SK-N-SH (cell line): Measurements from ENCODE around the gene TACC2. TPM values are rescaled to one million over a fixed set of nuclear protein-coding genes. Genes with fewer than 3 reads are reported as not detected.

Experiments used
- CTCF ChIA-PET: fragments of 300-600, 350-600 bp; formaldehyde crosslinking; extraction: SDS; loops from one replicate; lab custom pipeline; 2021; lab: Yijun Ruan, JAX
- POLR2A ChIA-PET: fragments of 350-600 bp; sonication (Branson Sonifier 250); formaldehyde crosslinking; extraction: SDS; loops from one replicate; lab custom pipeline; 2020; ENCODE audit warnings: antibody characterized with exemption, inconsistent platforms; lab: Yijun Ruan, JAX
- DNase-seq: peaks from one replicate; pipeline ENCODE4 v3.0.0; 2012
- H2AFZ ChIP-seq: fragments of 200-600 bp; sonication (generic); 2 replicates; pipeline ENCODE4 v1.8.1; 2016; ENCODE audit warnings: antibody characterized with exemption, mild to moderate bottlenecking, low read depth
- H3F3A ChIP-seq: fragments of 200-600 bp; sonication (generic); replicated peaks from 2 replicates; pipeline ENCODE3; 2016; ENCODE audit warnings: antibody characterized with exemption, mild to moderate bottlenecking; ENCODE audit not compliant: insufficient read depth
- H3K27ac ChIP-seq, 2 experiments: fragments of 200-500 bp in 1 of 2; fragments of 200-600 bp in 1 of 2; sonication (Bioruptor generic) in 1 of 2; sonication (generic), shearing (Covaris generic) in 1 of 2; 2 replicates each; pipeline versions ENCODE4 v1.5.1 to v1.6.1; 2014 to 2016; ENCODE audit warnings: low read depth in 2 of 2, inconsistent platforms in 1 of 2, low read length in 1 of 2, mild to moderate bottlenecking in 1 of 2, mixed read lengths in 1 of 2
- H3K27me3 ChIP-seq: fragments of 200-600 bp; sonication (generic), shearing (Covaris generic); 2 replicates; pipeline ENCODE4 v1.6.1; 2016; ENCODE audit warnings: mixed run types; ENCODE audit not compliant: insufficient read depth
- H3K36me3 ChIP-seq, 2 experiments: fragments of 200-500 bp in 1 of 2; fragments of 200-600 bp in 1 of 2; sonication (Bioruptor generic) in 1 of 2; sonication (generic) in 1 of 2; replicated peaks in 1 of 2; 2 replicates each; pipeline versions ENCODE3 to v1.5.1; 2014 to 2016; ENCODE audit warnings: low read length in 1 of 2, mild to moderate bottlenecking in 1 of 2; ENCODE audit not compliant: insufficient read depth in 2 of 2, control insufficient read depth in 1 of 2
- H3K4me1 ChIP-seq, 2 experiments: fragments of 200-500 bp in 1 of 2; fragments of 200-600 bp in 1 of 2; sonication (Bioruptor generic) in 1 of 2; sonication (generic), shearing (Covaris generic) in 1 of 2; 2 replicates each; pipeline versions ENCODE4 v1.5.1 to v1.6.1; 2014 to 2016; ENCODE audit warnings: low read depth in 1 of 2, low read length in 1 of 2, mixed run types in 1 of 2; ENCODE audit not compliant: insufficient read depth in 2 of 2, control insufficient read depth in 1 of 2
- H3K4me2 ChIP-seq: fragments of 200-600 bp; sonication (generic), shearing (Covaris generic); 2 replicates; pipeline ENCODE4 v1.6.1; 2017; ENCODE audit warnings: mixed run types
- H3K4me3 ChIP-seq, 2 experiments: fragments of 200-500 bp in 1 of 2; fragments of 200-600 bp in 1 of 2; sonication (Bioruptor generic) in 1 of 2; sonication (generic), shearing (Covaris generic) in 1 of 2; 2 replicates each; pipeline versions ENCODE4 v1.5.1 to v1.8.1; 2014 to 2016; ENCODE audit warnings: low read depth in 2 of 2, inconsistent platforms in 1 of 2, low read length in 1 of 2, mild to moderate bottlenecking in 1 of 2, mixed read lengths in 1 of 2, moderate library complexity in 1 of 2
- H3K79me2 ChIP-seq: fragments of 200-600 bp; sonication (generic); 2 replicates; pipeline ENCODE4 v1.8.1; 2017; ENCODE audit warnings: mild to moderate bottlenecking; ENCODE audit not compliant: insufficient read depth
- H3K9ac ChIP-seq: fragments of 200-600 bp; sonication (generic); 2 replicates; pipeline ENCODE4 v1.6.1; 2017; ENCODE audit warnings: mixed run types
- H3K9me2 ChIP-seq: fragments of 200-600 bp; sonication (generic); 2 replicates; pipeline ENCODE4 v1.6.1; 2017; ENCODE audit warnings: mixed run types
- H3K9me3 ChIP-seq: fragments of 200-600 bp; sonication (generic); 2 replicates; pipeline ENCODE4 v1.6.1; 2017; ENCODE audit warnings: mixed run types, mild to moderate bottlenecking, moderate library complexity
- H4K20me1 ChIP-seq: fragments of 200-600 bp; sonication (generic); 2 replicates; pipeline ENCODE4 v1.6.1; 2017; ENCODE audit warnings: mild to moderate bottlenecking, mixed run types; ENCODE audit not compliant: insufficient read depth
- FOXJ3 ChIP-seq: sonication (generic); formaldehyde crosslinking; IDR thresholded peaks from 2 replicates; pipeline ENCODE4 v1.5.1; 2020; ENCODE audit warnings: mild to moderate bottlenecking, missing genetic modification reagents
- FOXM1 ChIP-seq: IDR thresholded peaks from 2 replicates; pipeline ENCODE4 v1.4.0; 2012; ENCODE audit warnings: low read depth, mild to moderate bottlenecking
- GABPA ChIP-seq: IDR thresholded peaks from 2 replicates; pipeline ENCODE4 v1.4.0; 2012; ENCODE audit warnings: low read depth, mild to moderate bottlenecking
- JUND ChIP-seq: IDR thresholded peaks from 2 replicates; pipeline ENCODE4 v1.4.0; 2012
- MXI1 ChIP-seq: IDR thresholded peaks from 2 replicates; pipeline ENCODE4 v1.6.1; 2012; ENCODE audit warnings: mild to moderate bottlenecking, low read depth, low read length, improper control_type of control experiment
- WGBS: methylation state at CpG from one replicate; pipeline ENCODE4 v1.1.6; 2017; ENCODE audit warnings: low lambda C conversion rate; 5-methylcytosine and 5-hydroxymethylcytosine counted together
- polyA plus RNA-seq, 3 experiments: library from polyadenylated mRNA; depleted of rRNA; stranded (reverse); fragments of >200 nt; gene quantifications; 2 replicates each; pipeline ENCODE4 v1.2.3, GENCODE V29; 2012
- TF ChIP-seq, protein P1 (sequence below): IDR thresholded peaks from 2 replicates; pipeline ENCODE4 v1.4.0; 2012; ENCODE audit warnings: low read depth, borderline replicate concordance
- TF ChIP-seq, protein P2 (sequence below): IDR thresholded peaks from 2 replicates; pipeline ENCODE4 v1.6.1; 2012; ENCODE audit warnings: mild to moderate bottlenecking, low read depth, low read length, moderate library complexity
- TF ChIP-seq, protein P3 (sequence below): IDR thresholded peaks from 2 replicates; pipeline ENCODE4 v1.4.0; 2012; ENCODE audit warnings: low read depth, borderline replicate concordance

Gene TACC2
- polyA plus RNA-seq, 1 of the 3 experiments (the other 2 are of a cell fraction): 8.8 TPM

DNA sequence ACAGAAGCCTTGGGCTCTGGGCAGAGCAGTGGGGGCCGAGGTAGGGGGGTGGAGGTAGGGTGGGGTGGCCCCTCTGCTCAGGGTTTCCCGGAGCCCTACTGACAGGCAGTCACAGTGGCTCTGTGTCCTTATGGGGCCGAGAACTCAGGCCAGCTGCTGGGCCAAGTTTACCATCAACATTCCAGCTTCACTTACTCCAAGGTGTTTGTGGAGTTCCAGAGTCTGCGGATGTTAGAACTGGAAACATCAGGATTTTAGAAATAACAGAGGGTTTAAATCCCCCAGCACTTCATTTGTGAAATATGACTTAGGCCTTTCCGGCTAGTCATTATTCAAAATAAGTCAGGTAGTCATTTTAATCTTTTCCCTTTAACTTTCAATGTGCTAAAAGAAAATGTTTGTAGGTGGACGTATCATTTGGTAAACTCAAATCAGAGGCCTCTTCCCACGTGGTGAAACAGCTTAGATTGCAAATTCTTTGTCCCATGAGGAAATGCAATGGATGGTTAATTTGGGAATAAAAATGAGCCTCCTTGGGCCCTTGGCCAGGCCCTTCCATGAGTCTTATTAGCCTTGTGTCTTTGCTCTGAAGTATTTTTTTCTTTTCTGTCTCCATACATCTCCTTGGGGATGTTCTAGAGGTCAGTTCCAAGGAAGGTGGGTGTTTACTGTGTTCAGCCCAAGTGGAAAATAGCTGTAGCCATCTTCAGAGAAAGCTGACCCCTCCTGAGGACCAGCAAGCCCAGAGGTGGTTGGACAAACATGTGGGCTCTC is 182.5 kb downstream of the TACC2 start:
- Histone ChIP-seq H4K20me1 (no peaks in the 10 kb centered on the region), H3F3A (no peaks in the 10 kb centered on the region), H3K27me3 (no peaks in the 10 kb centered on the region), H2AFZ (no peak overlapping the region), H3K4me2 (no peak overlapping the region), H3K9me3 (no peaks in the 10 kb centered on the region), H3K36me3 (no peaks in the 10 kb centered on the region), H3K4me1 (peaks cover 0 to 47% of the 10 kb centered on the region in 2 experiments; a peak in 1 of 4 replicates), H3K79me2 (no peaks in the 10 kb centered on the region), H3K9ac (no peak overlapping the region), H3K27ac (no peak overlapping the region), H3K9me2 (no peaks in the 10 kb centered on the region), H3K4me3 (no peak overlapping the region)
- no peak for DNase-seq
- 88% methylated on average over 6 of the region's 7 CpGs for whole genome bisulfite sequencing
- POLR2A ChIA-PET: interaction anchor here (1.9 kb wide), 1 partner anchor 31 kb away, joined by 7 read pairs; no protein-coding TSS in a partner anchor
- CTCF ChIA-PET: interaction anchor here (1.1 to 1.9 kb wide), 4 partner anchors 29 to 244 kb away, joined by 3 to 7 read pairs (median 3); no protein-coding TSS in a partner anchor
- TF ChIP-seq, protein P1, sequence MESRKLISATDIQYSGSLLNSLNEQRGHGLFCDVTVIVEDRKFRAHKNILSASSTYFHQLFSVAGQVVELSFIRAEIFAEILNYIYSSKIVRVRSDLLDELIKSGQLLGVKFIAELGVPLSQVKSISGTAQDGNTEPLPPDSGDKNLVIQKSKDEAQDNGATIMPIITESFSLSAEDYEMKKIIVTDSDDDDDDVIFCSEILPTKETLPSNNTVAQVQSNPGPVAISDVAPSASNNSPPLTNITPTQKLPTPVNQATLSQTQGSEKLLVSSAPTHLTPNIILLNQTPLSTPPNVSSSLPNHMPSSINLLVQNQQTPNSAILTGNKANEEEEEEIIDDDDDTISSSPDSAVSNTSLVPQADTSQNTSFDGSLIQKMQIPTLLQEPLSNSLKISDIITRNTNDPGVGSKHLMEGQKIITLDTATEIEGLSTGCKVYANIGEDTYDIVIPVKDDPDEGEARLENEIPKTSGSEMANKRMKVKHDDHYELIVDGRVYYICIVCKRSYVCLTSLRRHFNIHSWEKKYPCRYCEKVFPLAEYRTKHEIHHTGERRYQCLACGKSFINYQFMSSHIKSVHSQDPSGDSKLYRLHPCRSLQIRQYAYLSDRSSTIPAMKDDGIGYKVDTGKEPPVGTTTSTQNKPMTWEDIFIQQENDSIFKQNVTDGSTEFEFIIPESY: no peak
- TF ChIP-seq, protein P2, sequence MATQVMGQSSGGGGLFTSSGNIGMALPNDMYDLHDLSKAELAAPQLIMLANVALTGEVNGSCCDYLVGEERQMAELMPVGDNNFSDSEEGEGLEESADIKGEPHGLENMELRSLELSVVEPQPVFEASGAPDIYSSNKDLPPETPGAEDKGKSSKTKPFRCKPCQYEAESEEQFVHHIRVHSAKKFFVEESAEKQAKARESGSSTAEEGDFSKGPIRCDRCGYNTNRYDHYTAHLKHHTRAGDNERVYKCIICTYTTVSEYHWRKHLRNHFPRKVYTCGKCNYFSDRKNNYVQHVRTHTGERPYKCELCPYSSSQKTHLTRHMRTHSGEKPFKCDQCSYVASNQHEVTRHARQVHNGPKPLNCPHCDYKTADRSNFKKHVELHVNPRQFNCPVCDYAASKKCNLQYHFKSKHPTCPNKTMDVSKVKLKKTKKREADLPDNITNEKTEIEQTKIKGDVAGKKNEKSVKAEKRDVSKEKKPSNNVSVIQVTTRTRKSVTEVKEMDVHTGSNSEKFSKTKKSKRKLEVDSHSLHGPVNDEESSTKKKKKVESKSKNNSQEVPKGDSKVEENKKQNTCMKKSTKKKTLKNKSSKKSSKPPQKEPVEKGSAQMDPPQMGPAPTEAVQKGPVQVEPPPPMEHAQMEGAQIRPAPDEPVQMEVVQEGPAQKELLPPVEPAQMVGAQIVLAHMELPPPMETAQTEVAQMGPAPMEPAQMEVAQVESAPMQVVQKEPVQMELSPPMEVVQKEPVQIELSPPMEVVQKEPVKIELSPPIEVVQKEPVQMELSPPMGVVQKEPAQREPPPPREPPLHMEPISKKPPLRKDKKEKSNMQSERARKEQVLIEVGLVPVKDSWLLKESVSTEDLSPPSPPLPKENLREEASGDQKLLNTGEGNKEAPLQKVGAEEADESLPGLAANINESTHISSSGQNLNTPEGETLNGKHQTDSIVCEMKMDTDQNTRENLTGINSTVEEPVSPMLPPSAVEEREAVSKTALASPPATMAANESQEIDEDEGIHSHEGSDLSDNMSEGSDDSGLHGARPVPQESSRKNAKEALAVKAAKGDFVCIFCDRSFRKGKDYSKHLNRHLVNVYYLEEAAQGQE: no peak
- TF ChIP-seq, protein P3, sequence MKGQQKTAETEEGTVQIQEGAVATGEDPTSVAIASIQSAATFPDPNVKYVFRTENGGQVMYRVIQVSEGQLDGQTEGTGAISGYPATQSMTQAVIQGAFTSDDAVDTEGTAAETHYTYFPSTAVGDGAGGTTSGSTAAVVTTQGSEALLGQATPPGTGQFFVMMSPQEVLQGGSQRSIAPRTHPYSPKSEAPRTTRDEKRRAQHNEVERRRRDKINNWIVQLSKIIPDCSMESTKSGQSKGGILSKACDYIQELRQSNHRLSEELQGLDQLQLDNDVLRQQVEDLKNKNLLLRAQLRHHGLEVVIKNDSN: no peak
- TF ChIP-seq FOXJ3 (CRISPR knock-in tag) (no peak), MXI1 (no peak), GABPA (no peak), FOXM1 (no peak), JUND (no peak)
